Body of pancreas (tissue), 4 donors: ENCODE data around the gene SLC35A1. TPM values are rescaled to one million over a fixed set of nuclear protein-coding genes. Genes with fewer than 3 reads are reported as not detected.

ENCODE experiments used
- ATAC-seq: fragments of 150-250 bp; one replicate; pipeline ENCODE4 v1.9.1; 2016
- DNase-seq, 4 donors: peaks; one replicate each; pipeline ENCODE4 v3.0.0-alpha.2; 2019
- H3K27ac ChIP-seq, 4 donors: fragments of 200-600 bp; sonication (generic); 1 replicate in 3 of 4; 2 replicates in 1 of 4; pipeline versions ENCODE4 v1.5.1 to v1.6.1; 2016 to 2019; ENCODE audit warnings: mild to moderate bottlenecking in 1 of 4, mixed read lengths in 1 of 4, moderate library complexity in 1 of 4
- H3K27me3 ChIP-seq, 2 donors: fragments of 200-600 bp; sonication (generic); one replicate each; pipeline ENCODE4 v1.6.0; 2016; ENCODE audit warnings: mild to moderate bottlenecking in 1 of 2
- H3K36me3 ChIP-seq, 2 donors: fragments of 200-600 bp; sonication (generic); replicated peaks in 1 of 2; 2 replicates each; pipeline ENCODE4 v1.5.1; 2016; ENCODE audit warnings: low read depth in 2 of 2; ENCODE audit not compliant: insufficient read depth in 1 of 2
- H3K4me1 ChIP-seq: fragments of 200-600 bp; sonication (generic); one replicate; pipeline ENCODE4 v1.6.0; 2016
- H3K4me3 ChIP-seq, 2 donors: fragments of 200-600 bp; sonication (generic); 1 replicate in 1 of 2; 2 replicates in 1 of 2; pipeline ENCODE4 v1.5.1; 2016 to 2019
- H3K9me3 ChIP-seq, 3 donors: fragments of 200-600 bp; sonication (generic); 1 replicate in 2 of 3; 2 replicates in 1 of 3; pipeline ENCODE4 v1.5.1; 2016
- CTCF ChIP-seq, 7 experiments: fragments of 450-650 bp in 4 of 7; fragments of 200-600 bp in 3 of 7; sonication (generic) in 3 of 7; IDR thresholded peaks; one replicate each; pipeline ENCODE4 v1.5.1; 2016 to 2019; ENCODE audit warnings: antibody characterized with exemption in 7 of 7
- POLR2A ChIP-seq, 3 donors: fragments of 450-650 bp; IDR thresholded peaks; one replicate each; pipeline ENCODE4 v1.6.1; 2016; ENCODE audit warnings: antibody characterized with exemption in 3 of 3, mild to moderate bottlenecking in 2 of 3
- WGBS, 2 donors: methylation state at CpG; one replicate each; pipeline ENCODE4 v1.1.5; 2017; 5-methylcytosine and 5-hydroxymethylcytosine counted together
- intact Hi-C: fragments of 100-400 bp; cut with DNase I; formaldehyde crosslinking; loops from one replicate; pipeline ENCODE4 v1.15.1; 2023
- total RNA-seq, 2 donors: library from RNA; depleted of rRNA; stranded (reverse); fragments of >200 nt; gene quantifications; one replicate each; pipeline ENCODE4 v1.1.0, GENCODE V29; 2016

Gene SLC35A1
- total RNA-seq, 2 donors from 2014 or later: 6.9 to 16.1 TPM

- H3K27me3 ChIP-seq: no peaks in the 10 kb centered on the region
- H3K9me3 ChIP-seq: no peaks in the 10 kb centered on the region
- no peak for ATAC-seq
- intact Hi-C loops: no loop called here
- TF ChIP-seq CTCF (IDR thresholded peaks at IDR 0.05): no peak
- TF ChIP-seq POLR2A (IDR thresholded peaks at IDR 0.05): no peak
- peaks cover 2 to 4% of the 10 kb centered on the region in 2 donors for H3K36me3 ChIP-seq
- H3K4me1 ChIP-seq: no peaks in the 10 kb centered on the region
- H3K27ac ChIP-seq: no peak overlapping the region
- DNase-seq: no peak
- no peak overlapping the region for H3K4me3 ChIP-seq
- WGBS, 2 donors: 96 to 100% methylated on average over 1 of the region's 1 CpG
Measured at GRCh38 chr6:87538510-87539260, 65.9 kb downstream of the SLC35A1 start.

DNA sequence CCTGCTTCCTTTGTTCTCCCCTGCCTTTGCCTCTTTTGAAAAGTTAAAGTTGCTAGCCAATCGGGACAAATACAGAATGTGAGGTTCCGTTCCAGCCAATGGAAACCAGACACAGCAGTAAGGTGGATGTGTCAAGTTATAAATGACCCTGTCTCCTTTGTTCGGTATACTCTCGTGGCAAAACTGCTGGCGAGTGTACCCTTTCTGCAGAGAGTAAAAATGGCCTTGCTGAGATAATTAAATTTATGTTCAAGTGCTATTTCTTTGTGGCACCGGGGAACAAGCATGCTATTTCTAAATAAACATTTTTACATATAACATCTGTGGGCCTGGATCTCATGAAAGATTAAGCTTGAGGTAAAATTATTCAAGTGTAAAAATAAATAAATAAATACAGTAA, 66.8 kb downstream of the SLC35A1 start:
- Histone ChIP-seq H3K4me3 (no peak overlapping the region), H3K27ac (no peak overlapping the region), H3K27me3 (no peaks in the 10 kb centered on the region), H3K4me1 (no peaks in the 10 kb centered on the region), H3K36me3 (peaks cover 4% of the 10 kb centered on the region in 2 donors), H3K9me3 (no peaks in the 10 kb centered on the region)
- DNase-seq (no peak), ATAC-seq (no peak)
- TF ChIP-seq POLR2A (IDR thresholded peaks at IDR 0.05): no peak
- no peak for TF ChIP-seq CTCF (IDR thresholded peaks at IDR 0.05)
- WGBS, 2 donors: 87 to 90% methylated on average over 6 of the region's 6 CpGs
- intact Hi-C loops: no loop called here

- no peak for ATAC-seq
- intact Hi-C loops: no loop called here
- Histone ChIP-seq H3K9me3 (no peaks in the 10 kb centered on the region), H3K27me3 (no peaks in the 10 kb centered on the region), H3K4me1 (no peaks in the 10 kb centered on the region), H3K27ac (no peak overlapping the region), H3K36me3 (peaks cover 4 to 11% of the 10 kb centered on the region in 2 donors), H3K4me3 (no peak overlapping the region)
- no peak for TF ChIP-seq POLR2A (IDR thresholded peaks at IDR 0.05)
- no peak for TF ChIP-seq CTCF (IDR thresholded peaks at IDR 0.05)
- WGBS, 2 donors: 60 to 83% methylated on average over 4 of the region's 4 CpGs
- DNase-seq: no peak
Measured at GRCh38 chr6:87540539-87540938, 67.8 kb downstream of the SLC35A1 start.

GRCh38 chr6:87541041-87541440, 68.3 kb downstream of the SLC35A1 start:
- WGBS, 2 donors: 100% methylated on average over 1 of the region's 1 CpG
- intact Hi-C loops: no loop called here
- ATAC-seq: no peak

More at GRCh38 chr6:87541041-87541440, 68.3 kb downstream of the SLC35A1 start:
- Histone ChIP-seq H3K4me3 (no peak overlapping the region), H3K27me3 (no peaks in the 10 kb centered on the region), H3K27ac (no peak overlapping the region), H3K4me1 (no peaks in the 10 kb centered on the region), H3K36me3 (peaks cover 4 to 11% of the 10 kb centered on the region in 2 donors), H3K9me3 (no peaks in the 10 kb centered on the region)
- DNase-seq: no peak
- TF ChIP-seq CTCF (IDR thresholded peaks at IDR 0.05) (no peak), POLR2A (IDR thresholded peaks at IDR 0.05) (no peak)
